Kidney epithelial cell (primary cell): Measurements from ENCODE around the gene TERB1. TPM values are rescaled to one million over a fixed set of nuclear protein-coding genes. Genes with fewer than 3 reads are reported as not detected.
"Not testable (repeated sequence)": the region's sequence is repeated elsewhere in the genome, so short reads cannot be mapped to it uniquely, and the experiment has no call there.

Experiments used
- DNase-seq: peaks from one replicate; pipeline ENCODE4 v3.0.0-alpha.2; 2010; ENCODE audit warnings: low read depth
- H3K27me3 ChIP-seq: 2 replicates; pipeline ENCODE4 v1.6.0; 2011; ENCODE audit warnings: low read length; ENCODE audit not compliant: control insufficient read depth, insufficient read depth
- H3K36me3 ChIP-seq: 2 replicates; pipeline ENCODE4 v1.5.1; 2011; ENCODE audit warnings: low read length; ENCODE audit not compliant: control insufficient read depth, insufficient read depth
- H3K4me3 ChIP-seq: 2 replicates; pipeline ENCODE4 v1.5.1; 2011; ENCODE audit warnings: low read depth, mild to moderate bottlenecking, control low read depth, low read length
- total RNA-seq: library from RNA; depleted of rRNA; stranded (reverse); fragments of >200 nt; gene quantifications from 2 replicates; pipeline ENCODE4 v1.2.3, GENCODE V29; 2015
- TF ChIP-seq, protein P1 (sequence below): IDR thresholded peaks from 2 replicates; pipeline ENCODE4 v1.5.1; 2011; ENCODE audit warnings: mild to moderate bottlenecking, moderate library complexity, low read length, control low read depth, inconsistent platforms; ENCODE audit not compliant: insufficient read depth, poor library complexity, severe bottlenecking

The TERB1 gene
- total RNA-seq, 1 donor from 2014 or later, result not detected

DNA sequence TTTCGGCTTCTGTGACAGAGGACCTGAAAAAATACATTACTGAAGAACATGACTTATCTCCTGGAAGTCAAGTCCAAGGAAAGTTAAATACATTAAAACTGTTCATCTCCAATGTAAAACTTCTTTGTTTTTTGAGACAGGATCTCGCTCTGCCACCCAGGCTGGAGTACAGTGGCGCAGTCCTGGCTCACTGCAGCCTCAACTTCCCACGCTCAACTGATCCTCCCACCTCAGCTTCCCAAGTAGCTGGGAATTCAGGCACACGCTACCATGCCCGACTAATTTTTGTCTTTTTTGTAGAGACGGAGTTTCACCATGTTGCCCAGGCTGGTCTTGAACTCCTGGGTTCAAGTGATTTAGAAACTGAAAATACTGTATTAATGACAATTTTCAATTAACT lies 9.7 kb upstream of the TERB1 start:
- TF ChIP-seq, protein P1, sequence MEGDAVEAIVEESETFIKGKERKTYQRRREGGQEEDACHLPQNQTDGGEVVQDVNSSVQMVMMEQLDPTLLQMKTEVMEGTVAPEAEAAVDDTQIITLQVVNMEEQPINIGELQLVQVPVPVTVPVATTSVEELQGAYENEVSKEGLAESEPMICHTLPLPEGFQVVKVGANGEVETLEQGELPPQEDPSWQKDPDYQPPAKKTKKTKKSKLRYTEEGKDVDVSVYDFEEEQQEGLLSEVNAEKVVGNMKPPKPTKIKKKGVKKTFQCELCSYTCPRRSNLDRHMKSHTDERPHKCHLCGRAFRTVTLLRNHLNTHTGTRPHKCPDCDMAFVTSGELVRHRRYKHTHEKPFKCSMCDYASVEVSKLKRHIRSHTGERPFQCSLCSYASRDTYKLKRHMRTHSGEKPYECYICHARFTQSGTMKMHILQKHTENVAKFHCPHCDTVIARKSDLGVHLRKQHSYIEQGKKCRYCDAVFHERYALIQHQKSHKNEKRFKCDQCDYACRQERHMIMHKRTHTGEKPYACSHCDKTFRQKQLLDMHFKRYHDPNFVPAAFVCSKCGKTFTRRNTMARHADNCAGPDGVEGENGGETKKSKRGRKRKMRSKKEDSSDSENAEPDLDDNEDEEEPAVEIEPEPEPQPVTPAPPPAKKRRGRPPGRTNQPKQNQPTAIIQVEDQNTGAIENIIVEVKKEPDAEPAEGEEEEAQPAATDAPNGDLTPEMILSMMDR, result no peak
- DNase-seq, result no peak
- Histone ChIP-seq H3K27me3 (no peaks in the 10 kb centered on the region), H3K4me3 (no peak overlapping the region), H3K36me3 (peaks cover 1% of the 10 kb centered on the region)

GRCh38 chr16:66810391-66810790 lies 9.0 kb upstream of the TERB1 start:
- DNase-seq, result no peak
- Histone ChIP-seq H3K36me3 (peaks cover 1% of the 10 kb centered on the region), H3K4me3 (no peak overlapping the region), H3K27me3 (no peaks in the 10 kb centered on the region)
- TF ChIP-seq, protein P1, result no peak

DNA sequence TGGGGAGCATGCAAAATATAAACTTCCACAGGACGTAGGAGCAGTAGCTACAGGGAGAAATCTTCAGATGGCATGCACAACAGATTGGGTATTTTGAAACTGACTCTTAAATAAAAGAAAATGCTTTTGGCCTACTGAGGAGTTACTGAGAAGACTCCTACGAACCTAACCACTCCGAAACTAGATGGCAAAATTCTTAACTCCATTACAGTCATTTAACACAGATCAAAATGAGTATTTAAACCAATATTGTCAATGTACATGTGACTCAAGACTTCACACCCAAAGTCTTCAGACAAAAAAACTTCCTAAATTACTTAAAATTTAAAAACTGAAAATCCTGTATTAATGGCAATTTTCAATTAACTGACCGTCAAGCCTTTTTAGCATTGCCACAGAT lies 8.4 kb upstream of the TERB1 start:
- no peak overlapping the region for H3K4me3 ChIP-seq
- DNase-seq, result no peak
- H3K36me3 ChIP-seq, result peaks cover 1% of the 10 kb centered on the region
- TF ChIP-seq, protein P1, result no peak
- H3K27me3 ChIP-seq, result no peaks in the 10 kb centered on the region

- H3K36me3 ChIP-seq, result no peaks in the 10 kb centered on the region
- TF ChIP-seq, protein P1, result no peak
- no peak for DNase-seq
- no peaks in the 10 kb centered on the region for H3K27me3 ChIP-seq
- H3K4me3 ChIP-seq, result no peak overlapping the region
Observed at GRCh38 chr16:66802159-66802558, 775 bp upstream of the TERB1 start.

DNA sequence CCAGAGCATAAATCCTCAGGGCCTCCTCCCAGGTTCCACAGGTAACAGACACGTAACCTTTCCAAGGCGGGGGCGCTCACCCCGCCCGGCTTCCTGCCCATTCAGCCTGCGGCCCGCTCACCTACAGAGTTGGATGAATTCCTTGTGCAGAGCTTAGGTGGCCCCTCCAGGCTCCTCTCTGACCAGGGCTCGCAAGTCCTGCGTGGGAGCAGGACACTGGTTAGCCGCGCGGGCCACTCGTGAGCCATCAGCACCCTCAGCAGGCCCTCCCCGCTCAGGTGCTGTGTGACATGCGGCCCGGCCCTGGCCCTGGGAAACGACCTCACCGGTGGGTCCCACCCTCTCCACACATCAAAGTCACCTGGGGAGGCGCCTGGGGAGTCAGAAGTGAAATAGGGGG lies 528 bp downstream of the TERB1 start:
- TF ChIP-seq, protein P1, result no peak
- DNase-seq, result no peak

DNA sequence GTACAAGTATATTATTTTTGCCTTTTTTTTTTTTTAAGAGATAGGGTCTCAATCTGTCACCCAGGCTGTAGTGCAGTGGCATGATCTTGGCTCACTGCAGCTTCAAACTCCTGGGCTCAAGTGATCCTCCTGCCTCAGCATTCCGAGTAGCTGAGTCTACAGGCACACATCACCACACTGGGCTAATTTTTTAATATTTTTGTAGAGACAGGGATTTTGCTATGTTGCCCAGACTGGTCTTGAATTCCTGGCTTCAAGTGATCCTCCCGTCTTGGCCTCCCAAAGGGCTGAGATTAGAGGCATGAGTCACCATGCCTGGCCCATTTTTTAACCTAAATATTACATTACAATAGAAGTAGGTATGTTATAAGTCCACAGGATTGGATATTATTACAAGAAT lies 3.2 kb downstream of the TERB1 start:
- no peak for DNase-seq
- TF ChIP-seq, protein P1, result no peak
- Histone ChIP-seq H3K4me3 (no peak overlapping the region), H3K27me3 (no peaks in the 10 kb centered on the region), H3K36me3 (no peaks in the 10 kb centered on the region)

More for the DNA sequence above, 528 bp downstream of the TERB1 start:
- H3K36me3 ChIP-seq, result no peaks in the 10 kb centered on the region
- H3K27me3 ChIP-seq, result no peaks in the 10 kb centered on the region
- H3K4me3 ChIP-seq, result no peak overlapping the region

- H3K27me3 ChIP-seq, DNase-seq, H3K36me3 ChIP-seq, H3K4me3 ChIP-seq: not testable (repeated sequence)
Observed at GRCh38 chr16:66793984-66794383, 7.4 kb downstream of the TERB1 start.
